Hepatocyte (in vitro differentiated cells): ENCODE data around the gene COX10.

Experiments used
- CTCF ChIP-seq: fragments of 200-600 bp; sonication (generic); IDR thresholded peaks from 2 replicates; pipeline ENCODE4 v1.5.1; 2016; ENCODE audit warnings: antibody characterized with exemption, mild to moderate bottlenecking; ENCODE audit not compliant: poor library complexity
- EZH2 ChIP-seq: fragments of 200-600 bp; sonication (generic); IDR thresholded peaks from 2 replicates; pipeline ENCODE4 v1.6.1; 2016; ENCODE audit warnings: antibody characterized with exemption, mild to moderate bottlenecking, borderline replicate concordance
- EZH2phosphoT487 ChIP-seq: fragments of 200-600 bp; sonication (generic); IDR thresholded peaks from one replicate; pipeline ENCODE4 v1.6.1; 2018; ENCODE audit warnings: antibody characterized with exemption, mild to moderate bottlenecking, low read depth, moderate library complexity; ENCODE audit not compliant: unreplicated experiment, severe bottlenecking

- no peak for TF ChIP-seq CTCF
- TF ChIP-seq EZH2: no peak
- TF ChIP-seq EZH2phosphoT487: no peak
Measured at GRCh38 chr17:14084955-14085354, 15.7 kb downstream of the COX10 start.
